GM10847 (cell line): ENCODE measurements around the gene FERD3L.

Experiments used
- POLR2A ChIP-seq: IDR thresholded peaks from 2 replicates; pipeline ENCODE4 v1.6.1; 2011; ENCODE audit not compliant: insufficient read length; ENCODE audit errors: extremely low read depth

The FERD3L gene

GRCh38 chr7:19109000-19109946 is 35.9 kb downstream of the FERD3L start:
- no peak for TF ChIP-seq POLR2A

GRCh38 chr7:19107356-19108146 is 37.7 kb downstream of the FERD3L start:
- no peak for TF ChIP-seq POLR2A

- no peak for TF ChIP-seq POLR2A
These were observed 38.2 kb downstream of the FERD3L start for GRCh38 chr7:19107081-19107355.

GRCh38 chr7:19106241-19107080 is 38.8 kb downstream of the FERD3L start:
- no peak for TF ChIP-seq POLR2A

- no peak for TF ChIP-seq POLR2A
These were observed 39.7 kb downstream of the FERD3L start for GRCh38 chr7:19105546-19105945.

- no peak for TF ChIP-seq POLR2A
These were observed 40.4 kb downstream of the FERD3L start for GRCh38 chr7:19104811-19105210.

GRCh38 chr7:19102884-19103283 is 42.3 kb downstream of the FERD3L start:
- no peak for TF ChIP-seq POLR2A

- TF ChIP-seq POLR2A = no peak
These were observed 43.3 kb downstream of the FERD3L start for GRCh38 chr7:19101909-19102308.

GRCh38 chr7:19101472-19101871 is 43.7 kb downstream of the FERD3L start:
- TF ChIP-seq POLR2A = no peak

GRCh38 chr7:19099924-19100323 is 45.3 kb downstream of the FERD3L start:
- no peak for TF ChIP-seq POLR2A

- TF ChIP-seq POLR2A = no peak
These were observed 46.0 kb downstream of the FERD3L start for GRCh38 chr7:19099194-19099593.

- TF ChIP-seq POLR2A = no peak
These were observed 46.7 kb downstream of the FERD3L start for GRCh38 chr7:19098510-19098909.

- no peak for TF ChIP-seq POLR2A
These were observed 47.8 kb downstream of the FERD3L start for GRCh38 chr7:19097165-19098055.

GRCh38 chr7:19095353-19095860 is 49.8 kb downstream of the FERD3L start:
- TF ChIP-seq POLR2A = no peak
